Liver (tissue), 9 donors: ENCODE measurements around the gene ENOX1. TPM values are rescaled to one million over a fixed set of nuclear protein-coding genes. Genes with fewer than 3 reads are reported as not detected.

Source experiments
- DNase-seq: peaks from one replicate; pipeline ENCODE4 v3.0.0-alpha.2; 2017; ENCODE audit warnings: low spot score
- H3K27ac ChIP-seq, 2 donors: one replicate each; pipeline ENCODE4 v1.7.0; 2013; ENCODE audit warnings: inconsistent platforms in 2 of 2, low read length in 2 of 2, control low read depth in 1 of 2, low read depth in 1 of 2, mild to moderate bottlenecking in 1 of 2
- H3K27me3 ChIP-seq, 4 donors: one replicate each; pipeline versions ENCODE4 v1.6.1 to v1.7.0; 2013; ENCODE audit warnings: low read length in 3 of 4, inconsistent platforms in 1 of 4, mild to moderate bottlenecking in 1 of 4, moderate library complexity in 1 of 4; ENCODE audit not compliant: control insufficient read depth in 4 of 4, insufficient read depth in 4 of 4
- H3K36me3 ChIP-seq, 4 donors: one replicate each; pipeline versions ENCODE4 v1.6.1 to v1.7.0; 2013; ENCODE audit warnings: low read length in 3 of 4, mild to moderate bottlenecking in 3 of 4, low read depth in 1 of 4, moderate library complexity in 1 of 4; ENCODE audit not compliant: control insufficient read depth in 4 of 4, insufficient read depth in 3 of 4
- H3K4me1 ChIP-seq, 4 donors: one replicate each; pipeline versions ENCODE4 v1.6.1 to v1.7.0; 2013; ENCODE audit warnings: low read length in 3 of 4, mild to moderate bottlenecking in 3 of 4, moderate library complexity in 1 of 4; ENCODE audit not compliant: control insufficient read depth in 4 of 4, insufficient read depth in 4 of 4
- H3K4me3 ChIP-seq, 3 donors: one replicate each; pipeline versions ENCODE4 v1.6.1 to v1.7.0; 2013; ENCODE audit warnings: low read length in 3 of 3, control low read depth in 1 of 3, low read depth in 1 of 3, mild to moderate bottlenecking in 1 of 3
- H3K9ac ChIP-seq, 2 donors: one replicate each; pipeline ENCODE4 v1.7.0; 2013; ENCODE audit warnings: low read length in 2 of 2, mild to moderate bottlenecking in 2 of 2, moderate library complexity in 2 of 2, control low read depth in 1 of 2, low read depth in 1 of 2
- H3K9me3 ChIP-seq, 4 donors: one replicate each; pipeline versions ENCODE4 v1.6.1 to v1.7.0; 2013; ENCODE audit warnings: low read length in 3 of 4; ENCODE audit not compliant: control insufficient read depth in 4 of 4
- ATF3 ChIP-seq: IDR thresholded peaks from 2 replicates; pipeline ENCODE4 v1.6.1; 2016; ENCODE audit warnings: antibody characterized with exemption
- CTCF ChIP-seq: fragments of 150-350 bp; IDR thresholded peaks from 2 replicates; pipeline ENCODE4 v1.5.1; 2017; ENCODE audit warnings: improper control_type of control experiment, low read depth, low read length; ENCODE audit not compliant: missing input control
- EGR1 ChIP-seq, 2 donors: IDR thresholded peaks; 2 replicates each; pipeline ENCODE4 v1.6.1; 2016 to 2018; ENCODE audit warnings: antibody characterized with exemption in 2 of 2, low read depth in 2 of 2
- FOXA1 ChIP-seq: IDR thresholded peaks from 2 replicates; pipeline ENCODE4 v1.6.1; 2016; ENCODE audit warnings: antibody characterized with exemption
- FOXA2 ChIP-seq: IDR thresholded peaks from 2 replicates; pipeline ENCODE4 v1.6.1; 2016; ENCODE audit warnings: antibody characterized with exemption
- GABPA ChIP-seq, 2 donors: IDR thresholded peaks in 1 of 2; conservative IDR thresholded peaks in 1 of 2; 2 replicates each; pipeline ENCODE4 v1.6.1; 2016; ENCODE audit warnings: antibody characterized with exemption in 2 of 2, mild to moderate bottlenecking in 1 of 2, moderate library complexity in 1 of 2
- HNF4A ChIP-seq, 2 donors: conservative IDR thresholded peaks; 2 replicates each; pipeline ENCODE4 v1.6.1; 2016; ENCODE audit warnings: antibody characterized with exemption in 2 of 2, mild to moderate bottlenecking in 2 of 2
- HNF4G ChIP-seq: IDR thresholded peaks from 2 replicates; pipeline ENCODE4 v1.6.1; 2016; ENCODE audit warnings: antibody characterized with exemption
- JUND ChIP-seq, 2 donors: IDR thresholded peaks; 2 replicates each; pipeline ENCODE4 v1.6.1; 2016; ENCODE audit warnings: antibody characterized with exemption in 2 of 2
- MAX ChIP-seq: IDR thresholded peaks from 2 replicates; pipeline ENCODE4 v1.6.1; 2016; ENCODE audit warnings: antibody characterized with exemption
- NR2F2 ChIP-seq: IDR thresholded peaks from 2 replicates; pipeline ENCODE4 v1.6.1; 2016; ENCODE audit warnings: antibody characterized with exemption
- RAD21 ChIP-seq, 2 donors: IDR thresholded peaks; 2 replicates each; pipeline ENCODE4 v1.6.1; 2016; ENCODE audit warnings: antibody characterized with exemption in 2 of 2, mild to moderate bottlenecking in 2 of 2
- REST ChIP-seq: IDR thresholded peaks from 2 replicates; pipeline ENCODE4 v1.6.1; 2016; ENCODE audit warnings: antibody characterized with exemption, mild to moderate bottlenecking
- RXRA ChIP-seq, 2 donors: IDR thresholded peaks; 2 replicates each; pipeline ENCODE4 v1.6.1; 2017 to 2018; ENCODE audit warnings: antibody characterized with exemption in 2 of 2, mild to moderate bottlenecking in 1 of 2
- SP1 ChIP-seq: IDR thresholded peaks from 2 replicates; pipeline ENCODE4 v1.6.1; 2018; ENCODE audit warnings: antibody characterized with exemption, mild to moderate bottlenecking
- TAF1 ChIP-seq: conservative IDR thresholded peaks from 2 replicates; pipeline ENCODE4 v1.6.1; 2016; ENCODE audit warnings: antibody characterized with exemption, mild to moderate bottlenecking
- YY1 ChIP-seq: IDR thresholded peaks from 2 replicates; pipeline ENCODE4 v1.6.1; 2016; ENCODE audit warnings: antibody characterized with exemption, mild to moderate bottlenecking
- ZBTB33 ChIP-seq: IDR thresholded peaks from 2 replicates; pipeline ENCODE4 v1.6.1; 2016; ENCODE audit warnings: antibody characterized with exemption
- WGBS: extraction: QIAGEN DNeasy Blood & Tissue Kit; methylation state at CpG from one replicate; pipeline ENCODE4 v1.1.7; 2013; 5-methylcytosine and 5-hydroxymethylcytosine counted together
- polyA plus RNA-seq, 2 donors: library from polyadenylated mRNA; stranded (reverse) in 1 of 2; unstranded in 1 of 2; fragments of 200-250 nt in 1 of 2; fragments of >200 nt in 1 of 2; fragmentation: Nextera tagmentation in 1 of 2; extraction: Ambion mirVana in 1 of 2; gene quantifications; one replicate each; pipeline versions ENCODE4 v1.2.1 to v1.2.3, GENCODE V29; 2013 to 2015
- total RNA-seq, 2 donors: library from RNA; depleted of rRNA; stranded (reverse); fragments of >200 nt; gene quantifications; one replicate each; pipeline ENCODE4 v1.2.3, GENCODE V29; 2014
- donor health status: healthy.
- donor health status: healthy.
- donor health status: healthy.
- donor health status: healthy.
- donor health status: healthy.

Gene ENOX1
- total and polyA plus RNA-seq, 4 donors = 0.02 to 0.33 (median 0.08) TPM; not detected in 1

GRCh38 chr13:43544011-43544410 is 242.8 kb downstream of the ENOX1 start:
- no peak overlapping the region for H3K4me3 ChIP-seq
- H3K27ac ChIP-seq = no peak overlapping the region
- TF ChIP-seq GABPA (IDR thresholded peaks at IDR 0.05 in 1 of 2, conservative IDR thresholded peaks at IDR 0.05 in 1 of 2) (no peak), SP1 (no peak), EGR1 (IDR thresholded peaks at IDR 0.05; ENCODE audit: low read depth in 2 of 2) (no peak), YY1 (no peak), ATF3 (no peak), HNF4G (no peak), NR2F2 (no peak), TAF1 (no peak), RAD21 (IDR thresholded peaks at IDR 0.05) (no peak), FOXA1 (no peak), FOXA2 (no peak), HNF4A (conservative IDR thresholded peaks at IDR 0.05) (no peak), REST (no peak), CTCF (no peak), ZBTB33 (no peak), MAX (no peak), JUND (IDR thresholded peaks at IDR 0.05) (no peak), RXRA (IDR thresholded peaks at IDR 0.05) (no peak)
- no peak overlapping the region for H3K9ac ChIP-seq
- H3K9me3 ChIP-seq = peaks cover 0 to 2% (median 0%) of the 10 kb centered on the region in 4 donors
- H3K27me3 ChIP-seq = no peaks in the 10 kb centered on the region
- no peaks in the 10 kb centered on the region for H3K4me1 ChIP-seq
- 96% methylated on average over 2 of the region's 2 CpGs for WGBS
- no peak for DNase-seq
- H3K36me3 ChIP-seq = no peaks in the 10 kb centered on the region
